Activated naive CD4-positive, alpha-beta T cell treated with anti-CD3 and anti-CD28 coated beads for 36 hours (primary cell): ENCODE results near the gene GANAB. TPM values are rescaled to one million over a fixed set of nuclear protein-coding genes. Genes with fewer than 3 reads are reported as not detected.

ENCODE experiments used
- CTCF ChIA-PET: fragments of 350-600 bp; sonication (Branson Sonifier 250); formaldehyde crosslinking; loops from one replicate; lab custom pipeline; 2021; ENCODE audit warnings: antibody characterized with exemption; lab: Charles Lee
- DNase-seq: peaks from one replicate; pipeline ENCODE4 v3.0.0-alpha.2; 2020
- H3K27ac Mint-ChIP-seq: one replicate; pipeline ENCODE4 v1.8.0; 2021; ENCODE audit warnings: mild to moderate bottlenecking, mixed read lengths
- H3K27me3 Mint-ChIP-seq: one replicate; pipeline ENCODE4 v1.8.0; 2021; ENCODE audit warnings: low read depth, mixed read lengths
- H3K36me3 Mint-ChIP-seq: one replicate; pipeline ENCODE4 v1.8.0; 2021; ENCODE audit warnings: low read depth, mixed read lengths
- H3K4me1 Mint-ChIP-seq: one replicate; pipeline ENCODE4 v1.8.0; 2021; ENCODE audit warnings: low read depth, mixed read lengths
- H3K4me3 Mint-ChIP-seq: one replicate; pipeline ENCODE4 v1.8.0; 2021; ENCODE audit warnings: mild to moderate bottlenecking, moderate library complexity, mixed read lengths
- H3K9me3 Mint-ChIP-seq: one replicate; pipeline ENCODE4 v1.8.0; 2021; ENCODE audit warnings: mixed read lengths
- intact Hi-C: fragments of 100-400 bp; cut with micrococcal nuclease; formaldehyde crosslinking; loops from one replicate; pipeline ENCODE4 v1.15.1; 2023
- total RNA-seq, 2 experiments: library from RNA; stranded (reverse); gene quantifications; one replicate each; pipeline ENCODE4 v1.2.3, GENCODE V29; 2021

GANAB gene
- total RNA-seq, 2 experiments from 2014 or later: 221 to 230 TPM

- peak; percentile 75 for DNase-seq
- Mint-ChIP-seq H3K27ac (peak overlapping the region; percentile 86), H3K4me3 (no peak overlapping the region), H3K27me3 (no peaks in the 10 kb centered on the region), H3K9me3 (no peaks in the 10 kb centered on the region), H3K36me3 (peaks cover 23% of the 10 kb centered on the region), H3K4me1 (peaks cover 46% of the 10 kb centered on the region)
- CTCF ChIA-PET: interaction anchor here (1.5 kb wide), 2 partner anchors 20 to 22 kb away, joined by 3 to 8 read pairs; no protein-coding TSS in a partner anchor
- intact Hi-C loops: loop anchor here (5.0 kb wide), 1 partner anchor 158 kb away; the partner anchor contains the start of gene TAF6L
Measured at GRCh38 chr11:62614275-62614674, 32.1 kb downstream of the GANAB start.

- Mint-ChIP-seq H3K4me1 (peaks cover 47% of the 10 kb centered on the region), H3K27ac (peak overlapping the region; percentile 87), H3K27me3 (no peaks in the 10 kb centered on the region), H3K9me3 (no peaks in the 10 kb centered on the region), H3K36me3 (peaks cover 23% of the 10 kb centered on the region), H3K4me3 (peak overlapping the region; percentile 43)
- CTCF ChIA-PET: interaction anchor here (0.5 to 1.5 kb wide), 3 partner anchors 14 to 30 kb away, joined by 3 to 8 read pairs (median 3); no protein-coding TSS in a partner anchor
- intact Hi-C loops: loop anchor here (5.0 kb wide), 1 partner anchor 159 kb away; the partner anchor contains the start of gene TAF6L
- DNase-seq: no peak
Measured at GRCh38 chr11:62613291-62613778, 33.1 kb downstream of the GANAB start.

GRCh38 chr11:62612366-62613290 lies 33.8 kb downstream of the GANAB start, which contains the start of the genes EML3 and ROM1:
TSS of gene EML3 (minus strand) at chr11:62612775. CDS start at chr11:62612457, 318 bp downstream.
TSS of gene ROM1 (plus strand) at chr11:62613257. CDS start at chr11:62613282, 25 bp downstream.
- no peaks in the 10 kb centered on the region for H3K27me3 Mint-ChIP-seq
- peak within 1 kb of the TSS; percentile 99 for H3K4me3 Mint-ChIP-seq
- peak; percentile 84 for DNase-seq
- intact Hi-C loops: loop anchor here (1.0 to 5.0 kb wide), 5 partner anchors 9 to 160 kb away; partner anchors contain the start of genes B3GAT3, C11orf98, CSKMT and GANAB
- peaks cover 54% of the 10 kb centered on the region for H3K4me1 Mint-ChIP-seq
- peaks cover 25% of the 10 kb centered on the region for H3K36me3 Mint-ChIP-seq
- H3K27ac Mint-ChIP-seq: peak within 1 kb of the TSS; percentile 98
- H3K9me3 Mint-ChIP-seq: no peaks in the 10 kb centered on the region
- CTCF ChIA-PET: interaction anchor here (0.5 to 5.3 kb wide), 17 partner anchors 8 to 188 kb away, joined by 3 to 28 read pairs (median 4); partner anchors contain the start of genes C11orf98, CSKMT, MTA2 and TUT1

- Mint-ChIP-seq H3K27ac (peak overlapping the region; percentile 98), H3K9me3 (no peaks in the 10 kb centered on the region)
- CTCF ChIA-PET: interaction anchor here (0.7 to 5.3 kb wide), 15 partner anchors 9 to 311 kb away, joined by 3 to 28 read pairs (median 4); partner anchors contain the start of genes C11orf98, CSKMT, MTA2 and TUT1
Measured at GRCh38 chr11:62611705-62612365, 34.6 kb downstream of the GANAB start.

GRCh38 chr11:62610814-62611704 lies 35.4 kb downstream of the GANAB start:
- H3K4me1 Mint-ChIP-seq: peaks cover 59% of the 10 kb centered on the region
- peak overlapping the region; percentile 99 for H3K4me3 Mint-ChIP-seq
- no peak for DNase-seq
- CTCF ChIA-PET: interaction anchor here (0.7 to 5.3 kb wide), 19 partner anchors 8 to 312 kb away, joined by 3 to 28 read pairs (median 4); partner anchors contain the start of genes C11orf98, CSKMT, MTA2 and TUT1
- peak overlapping the region; percentile 98 for H3K27ac Mint-ChIP-seq
- no peaks in the 10 kb centered on the region for H3K9me3 Mint-ChIP-seq
- intact Hi-C loops: loop anchor here (1.0 to 5.0 kb wide), 2 partner anchors 10 to 161 kb away; partner anchors contain the start of genes MTA2 and TAF6L
- H3K36me3 Mint-ChIP-seq: peaks cover 30% of the 10 kb centered on the region
- H3K27me3 Mint-ChIP-seq: no peaks in the 10 kb centered on the region

More at GRCh38 chr11:62611705-62612365, 34.6 kb downstream of the GANAB start:
- intact Hi-C loops: loop anchor here (1.0 to 5.0 kb wide), 6 partner anchors 9 to 160 kb away; partner anchors contain the start of genes B3GAT3, C11orf98, CSKMT and GANAB
- DNase-seq: peak; percentile 74
- Mint-ChIP-seq H3K27me3 (no peaks in the 10 kb centered on the region), H3K4me1 (peaks cover 57% of the 10 kb centered on the region), H3K4me3 (peak overlapping the region; percentile 99), H3K36me3 (peaks cover 28% of the 10 kb centered on the region)

GRCh38 chr11:62610403-62610802 lies 36.0 kb downstream of the GANAB start:
- no peaks in the 10 kb centered on the region for H3K9me3 Mint-ChIP-seq
- H3K4me1 Mint-ChIP-seq: peaks cover 60% of the 10 kb centered on the region
- H3K36me3 Mint-ChIP-seq: peaks cover 32% of the 10 kb centered on the region

GRCh38 chr11:62608776-62609175 lies 37.6 kb downstream of the GANAB start:
- H3K4me1 Mint-ChIP-seq: peaks cover 50% of the 10 kb centered on the region
- intact Hi-C loops: no loop called here
- no peak overlapping the region for H3K4me3 Mint-ChIP-seq
- no peaks in the 10 kb centered on the region for H3K9me3 Mint-ChIP-seq
- H3K27me3 Mint-ChIP-seq: no peaks in the 10 kb centered on the region
- H3K36me3 Mint-ChIP-seq: peaks cover 43% of the 10 kb centered on the region
- DNase-seq: no peak
- no peak overlapping the region for H3K27ac Mint-ChIP-seq
- CTCF ChIA-PET: interaction anchor here (5.3 kb wide), 1 partner anchor 16 kb away, joined by 28 read pairs; the partner anchor contains the start of gene TUT1

More at GRCh38 chr11:62610403-62610802, 36.0 kb downstream of the GANAB start:
- intact Hi-C loops: loop anchor here (5.0 kb wide), 1 partner anchor 162 kb away; the partner anchor contains the start of gene TAF6L
- peak overlapping the region; percentile 61 for H3K27ac Mint-ChIP-seq
- peak overlapping the region; percentile 99 for H3K4me3 Mint-ChIP-seq
- H3K27me3 Mint-ChIP-seq: no peaks in the 10 kb centered on the region
- CTCF ChIA-PET: interaction anchor here (0.6 to 5.3 kb wide), 8 partner anchors 9 to 131 kb away, joined by 3 to 28 read pairs (median 4); partner anchors contain the start of genes C11orf98, CSKMT, MTA2 and TUT1
- no peak for DNase-seq

- H3K9me3 Mint-ChIP-seq: no peaks in the 10 kb centered on the region
- peaks cover 50% of the 10 kb centered on the region for H3K36me3 Mint-ChIP-seq
- H3K4me1 Mint-ChIP-seq: peaks cover 51% of the 10 kb centered on the region
- intact Hi-C loops: no loop called here
- no peaks in the 10 kb centered on the region for H3K27me3 Mint-ChIP-seq
- no peak overlapping the region for H3K4me3 Mint-ChIP-seq
- no peak overlapping the region for H3K27ac Mint-ChIP-seq
- no peak for DNase-seq
- CTCF ChIA-PET: interaction anchor here (0.5 to 5.3 kb wide), 3 partner anchors 15 to 1747 kb away, joined by 3 to 28 read pairs (median 3); partner anchors contain the start of gene TUT1
Measured at GRCh38 chr11:62607714-62608113, 38.7 kb downstream of the GANAB start.

GRCh38 chr11:62605902-62606301 lies 40.5 kb downstream of the GANAB start:
- DNase-seq: no peak
- Mint-ChIP-seq H3K27ac (no peak overlapping the region), H3K9me3 (no peaks in the 10 kb centered on the region), H3K4me3 (no peak overlapping the region), H3K4me1 (peaks cover 44% of the 10 kb centered on the region), H3K27me3 (no peaks in the 10 kb centered on the region), H3K36me3 (peaks cover 51% of the 10 kb centered on the region)
- intact Hi-C loops: no loop called here
- CTCF ChIA-PET: no interaction called here

- intact Hi-C loops: no loop called here
- H3K27ac Mint-ChIP-seq: no peak overlapping the region
- peaks cover 53% of the 10 kb centered on the region for H3K36me3 Mint-ChIP-seq
Measured at GRCh38 chr11:62605467-62605866, 40.9 kb downstream of the GANAB start.

More at GRCh38 chr11:62605467-62605866, 40.9 kb downstream of the GANAB start:
- Mint-ChIP-seq H3K27me3 (no peaks in the 10 kb centered on the region), H3K4me3 (no peak overlapping the region), H3K4me1 (peaks cover 40% of the 10 kb centered on the region), H3K9me3 (no peaks in the 10 kb centered on the region)
- CTCF ChIA-PET: interaction anchor here (1.2 kb wide), 1 partner anchor 14 kb away, joined by 3 read pairs; the partner anchor contains the start of gene TUT1
- no peak for DNase-seq
